NCI-H2107 treated with DMSO at 0.1 percent for 48 hours (cell line): Measurements from ENCODE around the gene FHAD1.
A peak's percentile ranks its signal among the peaks of the same experiment; 100 is the strongest.

Experiments used
- DNase-seq: peaks from one replicate; lab custom pipeline; 2025; ENCODE audit not compliant: unreplicated experiment; lab: John Stamatoyannopoulos, UW

The FHAD1 gene

DNA sequence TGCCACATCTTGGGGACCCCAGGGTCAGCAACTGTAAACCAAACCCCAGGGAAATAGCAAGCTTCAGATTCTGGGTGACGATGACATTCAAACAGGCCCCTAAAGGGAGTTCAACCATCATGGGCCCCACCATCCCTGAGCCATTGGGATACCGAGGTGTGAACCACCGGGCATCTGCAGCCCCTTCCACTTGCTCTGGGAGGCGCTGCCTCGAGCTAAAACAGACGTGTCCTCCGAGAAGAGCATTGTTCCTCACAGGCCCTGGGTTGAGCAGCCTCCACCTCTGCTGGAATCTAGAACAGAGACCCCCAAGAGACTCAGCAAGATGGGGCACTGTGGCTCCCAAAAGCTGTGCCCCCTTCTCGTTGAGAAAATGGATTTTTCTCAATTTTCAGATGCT, 143.6 kb downstream of the FHAD1 start:
- DNase-seq, result no peak

GRCh38 chr1:15391366-15391765, 144.3 kb downstream of the FHAD1 start:
- DNase-seq, result no peak

- DNase-seq, result no peak
These were observed 146.6 kb downstream of the FHAD1 start for GRCh38 chr1:15393475-15394257.

- no peak for DNase-seq
These were observed 147.3 kb downstream of the FHAD1 start for GRCh38 chr1:15394258-15394690.

- no peak for DNase-seq
These were observed 150.2 kb downstream of the FHAD1 start for GRCh38 chr1:15397236-15397635.

DNA sequence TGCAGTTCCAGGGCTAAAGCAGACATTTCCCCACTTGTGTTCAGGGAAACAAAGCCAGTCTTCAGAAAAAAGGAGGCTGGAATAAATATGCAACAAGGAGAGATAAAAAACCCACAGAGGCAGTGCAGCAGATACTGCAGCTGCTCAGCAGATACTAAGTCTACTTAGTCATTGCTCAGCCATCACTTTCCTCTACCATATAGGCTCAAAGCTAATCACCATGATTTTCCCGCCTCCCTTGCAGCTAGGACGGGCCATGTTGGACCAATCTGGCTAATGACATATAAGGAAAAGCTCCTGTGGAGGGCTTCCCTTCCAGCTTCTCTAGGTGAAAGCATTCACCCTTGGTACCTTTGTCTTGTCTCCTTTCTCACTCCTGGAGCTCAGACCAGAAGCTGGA, 152.7 kb downstream of the FHAD1 start:
- no peak for DNase-seq

GRCh38 chr1:15400627-15401026, 153.6 kb downstream of the FHAD1 start:
- peak; percentile 86 for DNase-seq

DNA sequence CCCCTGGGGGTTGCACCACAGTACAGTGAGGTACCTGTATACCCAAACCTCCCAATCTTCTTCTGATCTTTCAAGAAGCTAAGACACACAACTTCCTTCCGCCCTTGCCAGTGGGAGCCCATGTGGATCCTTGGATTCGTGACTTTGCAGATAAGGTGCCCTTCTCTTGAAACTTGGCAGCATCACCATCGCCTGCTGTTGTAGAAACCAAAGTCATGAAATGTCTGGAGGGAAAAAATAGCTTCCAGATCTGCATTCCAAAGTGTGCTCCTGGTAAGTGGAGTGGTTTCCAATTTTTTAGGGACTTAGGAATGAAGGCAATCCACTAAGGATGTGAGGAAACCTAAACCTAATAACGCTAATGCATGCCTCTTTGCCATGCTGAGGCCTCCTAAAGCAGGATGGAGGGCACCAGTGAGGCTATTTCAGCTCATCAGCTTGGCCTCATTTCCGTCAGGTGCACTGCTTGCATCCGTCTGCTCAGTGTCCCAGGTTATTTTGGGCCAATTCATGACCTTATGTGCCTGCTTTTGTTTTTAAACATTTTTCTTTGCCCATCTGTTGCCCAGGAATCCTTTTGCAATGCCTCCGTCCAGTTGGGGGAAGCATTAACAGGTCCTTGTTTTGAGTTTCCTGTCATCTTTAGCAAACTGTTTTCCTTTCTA, 154.5 kb downstream of the FHAD1 start:
- DNase-seq, result no peak

GRCh38 chr1:15402809-15403450, 155.9 kb downstream of the FHAD1 start:
- no peak for DNase-seq

DNA sequence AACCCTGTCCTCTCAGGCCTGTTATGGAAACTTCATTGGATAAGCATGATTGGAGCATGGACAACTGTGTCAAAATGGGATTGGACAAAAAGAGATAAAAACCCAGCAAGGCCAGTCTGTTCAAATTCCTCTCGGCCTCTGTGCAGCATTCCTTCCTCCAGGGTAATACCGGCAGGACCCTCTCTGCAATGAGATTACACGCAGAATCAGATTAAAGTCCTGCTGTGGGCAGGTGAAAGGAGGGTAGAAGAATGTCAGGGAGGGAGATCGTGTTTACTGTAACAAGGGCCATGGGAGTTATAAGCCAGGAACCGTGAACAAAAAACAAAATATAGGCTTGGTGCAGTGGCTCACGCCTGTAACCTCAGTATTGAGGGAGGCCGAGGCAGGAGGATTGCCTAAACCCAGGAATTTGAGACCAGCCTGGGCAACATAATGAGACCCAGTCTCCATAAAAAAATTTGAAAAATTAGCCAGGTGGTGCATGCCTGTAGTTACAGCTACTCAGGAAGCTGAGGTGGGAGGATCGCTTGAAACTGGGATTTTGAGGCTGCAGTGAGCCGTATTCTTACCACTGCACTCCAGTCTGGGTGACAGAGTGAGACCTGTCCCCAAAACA, 157.0 kb downstream of the FHAD1 start:
- no peak for DNase-seq

GRCh38 chr1:15405106-15405850, 158.3 kb downstream of the FHAD1 start:
- no peak for DNase-seq

GRCh38 chr1:15406614-15407559, 159.9 kb downstream of the FHAD1 start:
- DNase-seq, result no peak

- DNase-seq, result no peak
These were observed 160.6 kb downstream of the FHAD1 start for GRCh38 chr1:15407580-15407979.

DNA sequence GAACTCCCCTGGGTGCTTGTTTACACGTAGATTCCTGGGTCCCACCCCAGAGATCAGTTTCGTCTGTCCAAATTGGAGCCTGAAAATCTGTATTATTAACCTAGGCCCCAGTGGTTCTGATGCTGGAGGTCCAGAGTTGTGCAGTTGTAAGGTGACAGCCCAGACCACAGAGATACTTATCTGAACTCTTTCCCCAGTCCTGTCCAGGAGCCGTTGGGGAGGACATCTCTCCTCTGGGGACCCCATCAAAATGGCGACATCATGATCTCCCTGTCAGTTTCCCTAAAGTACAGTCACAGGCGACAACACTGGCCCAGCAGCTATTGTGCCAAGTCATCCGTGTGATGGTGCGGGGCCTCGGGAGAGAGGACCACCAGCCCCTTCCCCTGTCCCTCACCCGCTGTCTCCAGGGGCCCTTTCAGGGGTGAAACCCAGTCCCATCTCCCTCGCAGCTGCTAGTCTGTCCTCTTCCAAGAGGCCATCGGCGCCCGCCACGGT, 161.9 kb downstream of the FHAD1 start:
- peak; percentile 62 for DNase-seq

DNA sequence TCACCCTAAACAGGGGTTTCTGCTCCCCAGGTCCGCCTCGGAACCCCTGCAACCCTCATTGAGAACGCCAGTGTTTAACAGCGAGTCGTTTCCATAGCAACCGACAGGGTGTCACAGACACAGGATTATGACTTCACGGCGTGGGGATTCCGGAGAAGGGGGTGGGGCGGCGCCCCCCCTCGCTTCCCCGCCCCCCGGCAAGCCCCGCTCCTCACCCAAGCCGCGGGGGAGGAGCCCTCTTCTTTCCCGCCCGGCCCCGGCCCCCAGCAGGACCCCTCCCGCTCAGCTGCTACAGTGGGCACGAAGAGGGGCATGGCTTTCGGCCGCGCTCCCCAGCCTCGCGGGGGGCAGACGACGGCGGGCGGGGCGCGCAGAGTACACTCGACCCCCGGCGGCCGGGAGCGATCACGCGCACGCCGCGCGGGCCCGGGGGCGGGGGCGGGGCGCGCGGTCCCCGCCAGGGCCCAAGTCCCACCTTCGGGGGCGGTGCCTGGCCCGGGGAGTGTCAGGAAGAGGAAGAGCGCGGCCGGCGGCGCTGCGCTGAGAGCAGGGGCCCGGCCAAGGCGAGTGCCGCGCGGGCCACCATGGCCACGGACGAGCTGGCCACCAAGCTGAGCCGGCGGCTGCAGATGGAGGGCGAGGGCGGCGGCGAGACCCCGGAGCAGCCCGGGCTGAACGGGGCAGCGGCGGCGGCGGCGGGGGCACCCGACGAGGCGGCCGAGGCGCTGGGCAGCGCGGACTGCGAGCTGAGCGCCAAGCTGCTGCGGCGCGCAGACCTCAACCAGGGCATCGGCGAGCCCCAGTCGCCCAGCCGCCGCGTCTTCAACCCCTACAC, 162.6 kb downstream of the FHAD1 start, which contains the start of gene EFHD2:
TSS of gene EFHD2 (plus strand) at position 501 of the 835 bp plus-strand sequence. CDS start at position 585, 84 bp downstream.
- DNase-seq, result peak; percentile 54

- DNase-seq, result no peak
These were observed 163.3 kb downstream of the FHAD1 start for GRCh38 chr1:15410223-15410883.

- no peak for DNase-seq
These were observed 163.8 kb downstream of the FHAD1 start for GRCh38 chr1:15410884-15411245.

GRCh38 chr1:15411593-15412137, 164.6 kb downstream of the FHAD1 start:
- no peak for DNase-seq
